ENCODE data around the gene STK4.

- TF ChIP-seq CTCF (IDR thresholded peaks at IDR 0.05; ENCODE audit: low read depth, low read length): no peak
- TF ChIP-seq MYC (IDR thresholded peaks at IDR 0.05; ENCODE audit: low read depth, low read length): no peak
- no peak for TF ChIP-seq POLR2A (IDR thresholded peaks at IDR 0.05; ENCODE audit: extremely low read depth, insufficient read length)
- no peak for TF ChIP-seq MAX (IDR thresholded peaks at IDR 0.05; ENCODE audit: low read depth, low read length)
These were observed 147.6 kb downstream of the STK4 start for GRCh38 chr20:45113865-45114264.

Measured in NB4 (cell line).